NCI-H2081 treated with DMSO at 0.1 percent for 48 hours (cell line): ENCODE results near the gene FSTL5.

Experiments used
- DNase-seq: peaks from one replicate; lab custom pipeline; 2025; lab: John Stamatoyannopoulos, UW

FSTL5 gene

GRCh38 chr4:161336016-161336530 lies 827.7 kb downstream of the FSTL5 start:
- no peak for DNase-seq
